HG02678 (cell line): Measurements from ENCODE around the gene CCDC174.

Experiments used
- ATAC-seq: cut with Tn5 transposase; IDR thresholded peaks from one replicate; pipeline ENCODE4 v1.9.1; 2021; ENCODE audit warnings: mild to moderate bottlenecking, moderate library complexity; ENCODE audit not compliant: unreplicated experiment

The CCDC174 gene

DNA sequence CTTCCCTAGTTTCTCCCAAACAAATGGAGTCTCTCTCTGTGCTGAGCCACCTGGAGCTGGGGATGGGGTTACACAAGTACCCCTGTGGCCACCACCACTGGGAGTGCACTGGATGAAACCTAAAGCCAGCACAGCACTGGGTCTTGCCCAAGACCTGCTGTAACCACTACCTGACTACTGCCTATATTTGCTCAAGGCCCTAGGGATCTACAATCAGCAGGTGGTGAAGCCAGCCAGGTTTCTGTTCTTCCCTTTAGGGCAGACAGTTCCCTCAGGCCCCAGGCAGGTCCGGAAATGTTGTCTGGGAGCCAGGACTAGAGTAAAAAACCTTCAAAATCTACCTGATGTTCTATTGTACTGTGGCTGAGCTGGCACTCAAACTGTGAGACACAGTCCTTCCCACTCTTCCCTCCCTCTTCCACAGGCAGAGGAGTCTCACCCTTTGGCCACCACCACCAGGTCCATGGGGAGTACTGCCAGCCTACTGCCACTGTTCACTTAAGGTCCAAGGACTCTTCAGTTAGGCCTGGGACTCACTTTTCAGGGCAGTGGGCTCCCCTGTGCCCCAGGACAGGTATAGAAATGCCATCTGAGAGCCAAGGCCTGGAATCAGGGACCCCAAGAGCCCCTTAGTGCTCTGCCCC, 47.2 kb downstream of the CCDC174 start:
- ATAC-seq: no peak

DNA sequence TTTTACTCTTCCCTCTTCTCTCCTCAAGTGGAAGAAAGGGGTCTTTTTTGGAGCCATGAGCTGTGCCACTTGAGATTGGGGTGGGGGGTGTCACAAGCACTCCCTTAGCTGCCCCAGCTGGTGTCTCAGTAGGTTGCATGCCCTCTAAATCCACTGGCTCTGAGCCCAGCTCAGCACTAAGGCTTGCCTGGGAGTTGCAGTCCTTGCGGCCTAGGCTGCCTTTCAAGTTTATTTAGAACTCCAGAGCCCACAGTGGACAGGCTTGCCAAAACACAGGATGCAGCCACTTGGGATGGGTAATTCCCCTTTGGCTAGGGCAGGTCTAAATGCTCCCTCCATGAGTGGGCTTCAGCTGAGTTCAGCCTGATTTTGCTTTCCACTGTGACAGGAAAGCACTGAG, 48.1 kb downstream of the CCDC174 start:
- no peak for ATAC-seq

DNA sequence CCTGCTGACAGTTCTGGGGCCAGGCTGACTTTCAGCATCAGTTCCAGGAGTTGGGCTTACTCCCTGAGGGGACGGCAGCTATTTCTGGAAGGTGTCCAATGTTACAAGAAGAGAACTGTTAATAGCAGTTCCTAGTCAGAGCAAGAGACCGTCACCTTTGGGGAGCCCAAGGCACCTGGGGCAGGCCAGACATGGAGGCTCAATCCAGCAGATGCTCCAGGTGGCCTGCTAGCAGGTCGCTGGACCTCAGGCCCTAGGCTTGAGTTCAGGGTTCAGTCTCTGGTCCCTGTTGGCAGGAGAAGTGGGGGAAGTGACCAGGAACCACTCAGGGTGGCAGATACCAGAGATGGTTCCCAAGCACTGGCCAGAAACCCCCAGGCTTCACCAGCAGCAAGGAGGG, 49.3 kb downstream of the CCDC174 start:
- ATAC-seq: no peak

DNA sequence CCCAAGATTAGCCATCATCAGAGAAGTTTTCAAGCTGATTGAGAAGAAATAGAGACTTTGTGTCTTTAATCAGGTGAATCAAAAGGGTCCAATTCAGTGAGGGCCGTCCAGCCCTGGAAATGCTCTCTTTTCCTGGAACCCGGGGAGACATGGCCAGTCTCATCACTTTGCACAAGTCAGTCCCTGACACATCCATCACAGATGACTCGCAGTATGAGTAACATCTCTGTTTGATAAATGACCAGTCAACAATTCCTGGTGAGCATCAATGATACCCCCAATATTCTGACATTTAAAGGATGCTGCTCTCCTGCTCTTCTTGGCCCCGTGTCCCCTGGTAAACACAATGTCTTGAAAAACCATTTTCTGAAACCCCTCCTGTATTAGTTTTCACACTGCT, 50.1 kb downstream of the CCDC174 start:
- no peak for ATAC-seq

DNA sequence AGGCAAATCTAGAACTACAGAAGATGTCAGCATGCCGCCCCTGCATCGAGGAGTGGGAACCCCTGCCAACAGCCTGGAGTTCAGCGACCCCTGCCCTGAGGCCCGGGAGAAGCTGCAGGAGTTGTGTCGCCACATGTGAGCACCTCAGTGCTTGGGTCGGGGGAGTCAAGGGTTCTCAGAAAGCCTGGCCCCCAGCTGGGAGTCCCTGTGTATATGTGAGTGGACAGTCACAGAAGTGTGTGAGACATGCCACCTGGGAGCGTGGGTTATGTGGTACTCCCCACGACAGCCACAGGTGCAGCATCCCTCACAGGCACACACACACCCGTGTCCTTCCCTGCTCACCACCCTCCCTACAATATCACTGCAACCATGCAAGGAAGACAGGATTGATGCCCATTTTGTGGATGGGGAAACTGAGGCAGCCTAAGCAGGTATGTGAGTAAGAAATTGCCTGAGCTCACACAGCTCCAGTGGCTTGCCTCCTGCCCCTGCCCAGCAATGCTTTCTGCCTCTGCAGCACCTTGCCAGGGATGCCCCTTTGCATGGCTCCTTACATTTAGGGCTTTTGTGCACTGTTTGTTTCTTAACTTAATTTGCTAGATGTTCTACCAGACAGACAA, 51.7 kb downstream of the CCDC174 start:
- ATAC-seq: no peak

DNA sequence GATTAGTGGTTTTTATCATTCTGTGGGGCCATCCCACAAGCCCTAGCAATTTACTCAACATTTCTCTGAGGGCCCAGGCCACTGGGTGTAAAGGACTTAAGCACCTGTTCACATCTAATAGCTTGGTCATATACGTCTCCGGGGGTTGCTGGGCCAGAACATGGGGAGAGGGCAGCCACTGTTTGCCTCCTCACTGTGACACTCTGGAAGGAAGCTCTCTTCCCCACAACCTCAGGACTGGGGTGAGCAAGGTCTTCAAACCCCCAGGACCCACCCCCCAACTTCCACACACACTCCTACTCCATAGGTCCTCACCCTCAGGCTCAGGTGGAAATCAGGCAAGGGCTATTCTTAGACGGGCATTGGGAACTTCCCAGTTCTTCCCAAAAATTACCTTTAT, 52.2 kb downstream of the CCDC174 start:
- no peak for ATAC-seq

DNA sequence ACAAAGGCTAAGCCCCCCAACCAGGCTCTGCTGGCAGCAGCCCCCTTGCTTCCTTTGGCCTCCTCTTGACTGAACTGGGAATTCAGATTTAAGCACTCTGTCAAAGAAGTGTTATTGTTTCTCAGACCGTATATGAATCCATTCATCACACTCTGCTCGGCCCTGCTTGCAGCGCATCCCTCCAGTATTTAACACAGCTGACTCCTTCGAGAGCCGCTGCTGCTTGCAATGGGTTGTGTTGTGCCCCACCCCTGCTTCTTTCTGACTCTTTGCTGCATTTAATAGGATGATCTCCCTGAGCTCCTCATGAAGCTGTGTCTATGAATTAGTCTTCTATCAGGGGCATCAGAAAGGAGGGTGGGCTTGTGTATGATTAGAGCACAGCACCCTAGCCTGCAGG, 54.5 kb downstream of the CCDC174 start:
- ATAC-seq: no peak

DNA sequence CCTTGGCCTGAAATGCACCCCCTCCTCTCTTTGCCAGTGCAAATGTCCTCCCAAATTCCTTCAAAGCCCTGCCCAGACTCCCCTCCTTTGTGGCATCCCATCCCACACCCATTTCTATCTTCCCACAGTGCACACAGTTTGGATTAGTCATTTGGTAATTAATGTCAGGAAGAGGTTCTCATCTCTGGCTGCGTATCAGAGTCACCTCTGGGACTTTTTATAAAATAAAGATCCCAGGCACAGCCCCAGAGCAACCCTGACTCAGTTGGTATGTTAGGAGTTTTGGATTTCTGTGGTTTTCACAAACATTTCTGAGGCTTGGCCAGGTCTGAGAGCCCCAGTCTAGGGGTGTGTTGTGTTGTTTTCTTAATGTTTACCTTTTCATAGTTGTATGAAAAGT, 65.0 kb downstream of the CCDC174 start:
- no peak for ATAC-seq

DNA sequence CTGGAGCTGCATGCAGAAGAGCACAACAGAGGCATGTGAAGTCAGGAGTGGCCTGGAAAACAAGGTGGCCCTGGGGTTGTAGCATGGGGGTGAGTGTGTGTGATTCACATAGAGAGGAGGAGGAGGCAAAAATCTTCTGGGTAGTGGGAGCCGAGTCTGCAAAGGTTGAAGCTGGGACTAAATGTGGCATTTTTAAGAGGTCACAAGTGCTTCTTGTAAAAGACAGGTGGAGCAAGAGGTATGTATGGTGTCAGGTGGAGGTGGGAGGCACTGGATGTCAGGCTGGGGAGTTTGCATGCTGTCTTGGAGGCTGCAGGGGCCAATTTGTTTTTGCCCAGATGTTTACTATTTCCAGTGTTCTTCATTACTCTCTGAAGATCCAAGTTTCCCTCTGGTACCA, 65.7 kb downstream of the CCDC174 start:
- no peak for ATAC-seq

DNA sequence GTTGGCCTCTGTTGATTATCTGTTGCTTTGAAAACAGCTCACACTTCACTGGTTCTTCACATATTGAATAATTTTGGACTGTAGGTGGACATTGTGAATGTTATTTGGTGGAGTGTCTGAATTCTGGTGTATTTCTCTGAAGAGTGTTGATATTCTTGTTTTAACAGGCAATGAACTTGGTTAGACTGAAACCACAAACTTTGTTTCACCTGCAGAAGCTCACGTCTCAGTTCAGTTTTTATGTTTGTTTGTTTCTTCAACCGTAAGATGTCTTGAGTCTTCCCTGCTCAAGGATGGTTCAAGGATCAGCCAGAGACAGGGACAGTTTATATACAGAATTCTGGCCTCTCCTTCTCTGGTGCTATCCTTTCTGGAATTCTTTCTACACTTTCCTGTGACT, 67.0 kb downstream of the CCDC174 start:
- ATAC-seq: peak; percentile 52

DNA sequence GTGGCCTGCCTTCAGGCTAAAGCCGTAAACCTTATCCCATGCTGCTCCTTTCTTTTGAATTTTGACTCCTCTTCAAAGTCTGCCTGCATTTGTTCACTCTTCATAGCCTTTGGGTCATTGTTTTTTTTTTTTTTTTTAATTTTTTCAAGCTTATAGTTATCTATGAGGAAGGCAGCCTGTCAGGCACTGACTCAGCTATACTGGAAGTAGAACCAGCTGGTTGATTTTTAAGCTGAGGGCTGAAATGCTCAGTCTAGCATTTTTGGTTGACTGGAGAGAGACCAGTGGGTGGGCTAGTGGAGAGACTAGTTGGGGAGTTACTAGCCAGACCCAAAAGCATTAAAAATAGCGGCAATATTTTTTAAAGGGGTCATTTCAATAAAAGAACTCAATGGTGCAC, 67.4 kb downstream of the CCDC174 start:
- ATAC-seq: peak; percentile 26

DNA sequence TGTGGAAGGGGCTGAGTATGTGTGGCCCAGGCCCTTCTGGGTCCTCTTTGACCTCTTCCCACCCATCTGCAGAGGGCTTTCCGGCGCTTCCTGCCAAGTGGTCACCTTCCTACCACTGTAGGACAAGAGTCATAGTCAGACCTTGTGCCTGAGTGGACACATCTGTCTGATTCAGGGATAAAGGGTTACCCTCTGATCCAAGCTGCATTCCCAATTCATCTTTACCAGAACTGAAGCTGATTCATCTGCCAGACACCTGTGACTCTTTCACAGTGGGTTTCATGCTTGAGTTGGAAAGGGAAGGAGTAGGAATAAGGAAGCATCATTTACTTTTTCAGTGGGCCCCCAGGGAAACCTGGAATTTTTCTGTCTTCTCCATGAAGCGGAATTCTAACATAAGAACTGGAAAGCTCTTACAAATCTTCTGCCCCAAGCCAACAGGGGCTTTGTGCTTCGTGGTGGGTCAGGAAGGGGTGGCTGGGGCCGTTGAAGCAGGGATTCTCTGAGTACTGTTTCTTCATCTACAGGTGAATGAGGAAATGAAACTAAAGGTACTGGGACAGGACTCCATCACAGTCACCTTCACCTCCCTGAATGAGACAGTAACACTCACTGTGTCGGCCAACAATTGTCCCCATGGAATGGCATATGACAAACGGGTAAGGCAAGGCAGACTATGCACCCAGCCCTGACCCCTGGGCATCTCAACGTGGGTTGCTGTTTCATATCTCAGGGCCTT, 69.7 kb downstream of the CCDC174 start:
- no peak for ATAC-seq
